Glomerular visceral epithelial cell (primary cell): ENCODE results near the gene CLMP.
"Not testable (repeated sequence)": the region's sequence is repeated elsewhere in the genome, so short reads cannot be mapped to it uniquely, and the experiment has no call there.

Experiments
- DNase-seq: peaks from one replicate; pipeline ENCODE4 v3.0.0-alpha.2; 2016; ENCODE audit errors: extremely low spot score

CLMP gene

DNA sequence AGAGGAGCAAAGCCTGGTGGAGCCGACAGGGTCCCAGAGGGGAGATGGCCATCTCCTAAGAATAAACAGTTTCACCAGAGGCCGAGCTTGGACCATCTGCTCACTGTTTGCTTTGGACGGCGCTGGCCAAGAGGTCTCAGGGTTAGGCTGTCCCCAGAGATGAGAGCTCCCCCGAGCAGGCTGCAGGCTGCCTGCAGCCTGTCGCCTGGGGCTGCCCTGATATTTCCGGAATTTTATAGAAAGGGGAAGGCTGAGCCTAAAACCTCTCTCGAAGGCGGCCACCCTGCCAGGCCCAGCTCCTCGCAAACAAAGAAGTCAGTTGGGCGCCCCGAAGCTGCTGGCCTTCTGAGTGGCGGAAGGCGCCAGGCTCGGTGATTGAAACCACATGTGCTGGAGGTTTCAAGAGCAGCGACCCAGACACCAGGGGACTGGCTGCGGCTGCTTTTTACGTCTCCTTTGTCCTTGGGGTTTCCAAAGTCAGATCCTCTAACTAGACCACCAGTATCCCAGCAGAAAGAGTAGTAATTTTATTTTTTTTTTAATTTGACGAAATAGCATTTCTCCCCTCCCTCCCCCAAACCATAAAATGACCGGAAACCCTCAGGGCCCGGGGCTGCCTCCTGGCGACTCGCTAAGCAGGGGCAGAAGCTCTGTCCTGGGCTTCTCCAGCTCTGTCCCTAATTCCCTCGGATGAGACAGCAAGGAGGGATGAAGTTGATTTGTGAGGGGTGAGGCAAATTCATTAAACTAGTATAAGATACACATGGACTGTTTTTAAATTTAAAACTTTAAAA, 57.4 kb downstream of the CLMP start:
- DNase-seq: no peak

DNA sequence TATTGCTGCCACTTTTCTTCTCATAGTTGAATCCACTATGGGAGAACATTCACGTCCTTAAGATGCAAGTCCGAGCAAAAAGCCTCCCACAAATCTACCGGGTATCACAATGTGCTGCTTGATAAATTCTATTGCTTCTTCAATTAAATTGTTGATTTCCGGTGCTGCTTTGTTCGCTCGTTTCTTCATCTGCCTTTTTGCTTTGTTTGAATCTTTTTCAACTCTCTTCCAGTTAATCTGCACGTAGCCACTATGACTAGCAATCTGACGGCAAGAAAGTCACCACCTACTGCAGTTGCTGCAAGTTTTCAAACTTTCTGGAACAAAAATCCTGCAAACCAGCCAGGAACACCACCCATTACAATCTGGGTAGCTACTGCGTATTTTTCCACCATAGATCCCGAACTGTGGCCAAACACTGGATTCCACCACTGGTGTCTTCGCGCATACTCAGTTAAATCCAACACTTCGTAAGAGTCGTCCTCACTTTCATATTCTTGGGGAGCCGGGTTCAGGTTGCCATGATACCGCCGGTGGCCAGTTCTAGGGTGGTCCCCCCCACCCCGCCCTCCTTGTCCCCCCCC, 59.1 kb downstream of the CLMP start:
- DNase-seq: no peak

DNA sequence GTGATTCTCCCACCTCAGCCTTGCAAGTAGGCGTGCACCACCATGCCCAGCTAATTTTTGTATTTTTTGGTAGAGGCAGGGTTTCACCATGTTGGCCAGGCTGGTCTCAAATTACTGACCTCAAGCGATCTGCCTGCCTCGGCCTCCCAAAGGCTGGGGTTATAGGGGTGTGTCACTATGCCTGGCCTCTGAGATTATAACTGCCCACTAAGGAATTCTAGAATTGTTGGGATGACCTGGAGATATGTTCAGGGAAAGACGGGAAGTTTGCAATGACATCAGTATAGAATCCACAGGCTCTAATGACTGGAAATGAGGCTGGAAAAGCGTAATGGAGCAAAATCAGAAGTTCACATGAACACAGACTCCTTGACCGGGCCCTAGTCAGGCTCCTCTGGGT, 62.2 kb downstream of the CLMP start:
- no peak for DNase-seq

DNA sequence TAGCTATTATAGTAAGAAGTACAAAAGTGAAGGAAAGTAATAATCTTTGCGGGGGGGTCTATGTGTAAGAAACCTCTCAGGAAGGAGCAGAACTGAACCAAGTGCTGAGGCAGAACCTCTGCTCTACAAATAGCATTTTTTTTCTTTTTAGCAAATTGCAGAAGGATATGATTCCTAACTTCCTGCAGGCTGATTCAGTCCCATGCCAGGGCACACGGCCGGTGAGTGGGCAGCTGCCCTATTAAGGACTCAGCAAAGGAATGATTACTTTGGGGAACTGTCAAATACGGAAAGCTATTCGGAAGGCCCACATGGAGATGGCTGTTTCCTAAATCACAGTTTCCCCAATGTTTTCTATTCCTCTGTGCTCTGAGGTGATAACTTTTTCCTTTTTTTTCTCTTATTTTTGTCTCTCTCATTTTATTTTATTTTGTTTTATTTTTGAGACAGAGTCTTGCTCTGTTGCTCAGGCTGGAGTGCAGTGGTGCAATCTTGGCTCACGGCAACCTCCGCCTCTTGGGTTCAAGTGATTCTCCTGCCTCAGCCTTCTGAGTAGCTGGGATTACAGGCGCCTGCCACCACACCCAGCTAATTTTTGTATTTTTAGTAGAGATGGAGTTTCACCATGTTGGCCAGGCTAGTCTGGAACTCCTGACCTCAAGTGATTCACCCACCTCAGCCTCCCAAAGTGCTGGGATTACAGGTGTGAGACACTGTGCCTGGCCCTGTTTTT, 62.8 kb downstream of the CLMP start:
- DNase-seq: not testable (repeated sequence)

DNA sequence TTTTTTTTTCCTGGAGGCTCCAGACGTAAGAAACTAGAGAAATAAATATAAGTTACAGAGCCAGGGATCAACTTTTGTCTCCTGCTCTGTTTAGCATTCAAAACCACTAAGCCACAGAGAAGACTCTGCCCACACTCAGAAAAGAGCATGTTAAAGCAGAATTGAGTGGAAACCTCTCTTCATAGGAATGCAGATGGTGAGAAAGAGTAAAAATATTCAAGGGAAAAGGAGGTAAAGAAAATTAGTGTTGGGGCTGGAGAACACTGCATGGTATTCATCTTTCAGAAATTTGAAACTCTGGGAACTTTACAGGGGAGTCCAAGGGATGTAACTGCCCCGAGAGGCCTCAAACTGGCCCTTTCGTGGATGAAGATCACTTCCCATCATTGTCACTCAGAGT, 65.1 kb downstream of the CLMP start:
- peak; percentile 34 for DNase-seq

DNA sequence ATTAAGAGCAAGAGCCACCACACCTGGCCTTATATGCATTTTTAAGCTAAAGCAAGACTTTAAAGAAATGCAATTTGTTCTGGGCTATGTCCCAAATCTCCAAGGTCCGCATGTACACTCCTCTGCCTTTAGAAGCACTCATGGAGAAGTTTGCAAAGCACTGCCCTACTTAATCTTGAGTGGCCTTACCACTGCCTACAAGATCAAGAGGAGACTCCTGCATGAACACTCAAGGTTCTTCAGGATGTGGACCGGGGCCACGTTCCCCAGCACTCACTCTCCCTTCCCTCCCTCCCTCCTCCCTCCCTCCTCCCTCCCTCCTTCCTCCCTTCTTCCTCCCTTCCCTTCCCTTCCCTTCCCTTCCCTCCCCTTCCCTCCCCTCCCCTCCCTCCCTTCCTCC, 69.9 kb downstream of the CLMP start:
- DNase-seq: no peak

DNA sequence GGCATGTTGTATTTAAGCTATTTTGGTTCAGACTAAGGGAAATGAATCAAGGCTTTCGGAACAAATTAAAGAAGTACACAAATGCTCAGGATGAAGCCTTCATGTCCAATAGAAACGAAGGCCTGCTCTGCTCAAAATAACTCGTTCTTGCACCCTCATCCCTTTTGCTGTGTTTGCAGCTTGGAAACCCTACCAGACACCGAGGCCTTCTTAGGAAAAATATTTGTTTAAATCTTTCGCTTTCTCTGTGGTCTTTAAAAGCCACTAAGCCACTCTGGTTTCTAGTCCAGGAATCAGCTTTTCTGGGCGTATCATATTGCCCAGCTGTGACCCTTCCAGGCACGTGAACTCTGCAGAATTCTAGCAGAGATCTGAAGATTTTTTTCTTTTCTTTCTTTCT, 72.2 kb downstream of the CLMP start:
- DNase-seq: no peak

DNA sequence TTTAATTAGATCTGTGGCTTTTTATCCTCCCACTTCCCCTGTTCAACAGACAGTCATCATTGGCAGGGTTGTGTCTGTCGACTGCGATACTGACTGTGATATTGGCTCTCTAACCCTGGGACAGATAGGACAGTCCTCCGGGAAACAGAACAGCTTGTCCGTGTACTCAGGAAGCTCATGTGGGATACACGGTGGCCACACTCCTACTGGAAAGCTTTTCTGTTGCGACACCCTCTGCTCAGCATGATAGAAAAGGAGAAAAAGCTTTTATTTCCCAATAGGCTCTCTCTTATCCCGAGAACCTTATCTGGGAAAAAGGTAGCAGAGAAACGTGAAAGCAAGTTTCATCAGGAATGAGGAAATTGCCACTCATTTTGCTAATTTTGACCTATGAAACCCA, 72.7 kb downstream of the CLMP start:
- DNase-seq: no peak

DNA sequence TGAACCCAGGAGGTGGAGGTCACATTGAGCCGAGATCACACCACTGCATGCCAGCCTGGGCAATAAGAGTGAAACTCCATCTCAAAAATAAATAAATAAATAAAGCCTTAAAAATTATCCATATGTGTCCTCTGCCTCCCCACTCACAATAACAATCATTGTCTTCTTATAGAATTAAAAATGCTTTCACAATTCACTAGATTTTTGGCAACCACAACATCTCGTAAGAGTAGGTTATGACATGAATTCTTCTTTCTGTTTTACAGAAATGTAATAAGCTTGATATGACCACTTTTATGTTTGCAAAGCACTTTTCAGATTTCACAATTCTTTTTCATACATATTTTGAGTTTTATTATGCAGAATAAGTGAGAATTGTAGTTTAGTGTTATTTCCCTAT, 78.6 kb downstream of the CLMP start:
- DNase-seq: no peak

DNA sequence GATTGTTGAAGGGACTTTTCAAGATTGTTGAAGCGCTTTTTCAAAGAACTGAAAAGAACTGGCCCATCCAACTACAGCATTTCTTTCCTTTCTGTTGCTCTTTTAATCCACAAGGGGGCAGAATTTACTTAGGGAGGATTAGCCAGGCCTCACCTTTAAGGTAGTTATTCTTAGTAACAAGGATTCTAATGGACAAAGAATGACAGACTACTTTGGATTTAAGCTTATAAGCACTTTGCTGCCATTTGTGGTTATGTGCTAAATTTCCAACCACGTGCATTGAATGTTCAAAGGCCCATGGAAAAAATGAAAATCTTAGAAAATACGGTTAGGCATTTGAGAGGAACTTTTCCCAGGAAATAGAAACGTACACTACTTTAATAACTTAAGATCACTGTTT, 83.6 kb downstream of the CLMP start:
- DNase-seq: peak; percentile 49

DNA sequence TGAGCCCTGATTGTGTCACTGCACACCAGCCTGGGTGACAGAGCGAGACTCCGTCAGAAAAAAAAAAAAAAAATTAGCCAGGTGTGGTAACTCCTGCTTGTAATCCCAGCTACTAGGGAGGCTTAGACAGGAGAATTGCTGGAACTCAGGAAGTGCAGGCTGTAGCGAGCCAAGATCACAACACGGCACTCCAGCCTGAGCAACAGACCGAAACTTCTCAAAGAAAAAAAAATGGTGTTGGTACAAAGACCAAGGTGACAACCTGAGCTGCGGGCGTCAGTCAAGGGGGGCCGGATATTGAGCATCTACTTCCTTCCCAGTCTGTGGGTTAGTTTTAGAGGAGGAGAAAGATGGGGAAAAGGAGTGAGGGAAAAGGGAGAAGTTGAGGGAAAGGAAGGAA, 84.7 kb downstream of the CLMP start:
- DNase-seq: no peak

DNA sequence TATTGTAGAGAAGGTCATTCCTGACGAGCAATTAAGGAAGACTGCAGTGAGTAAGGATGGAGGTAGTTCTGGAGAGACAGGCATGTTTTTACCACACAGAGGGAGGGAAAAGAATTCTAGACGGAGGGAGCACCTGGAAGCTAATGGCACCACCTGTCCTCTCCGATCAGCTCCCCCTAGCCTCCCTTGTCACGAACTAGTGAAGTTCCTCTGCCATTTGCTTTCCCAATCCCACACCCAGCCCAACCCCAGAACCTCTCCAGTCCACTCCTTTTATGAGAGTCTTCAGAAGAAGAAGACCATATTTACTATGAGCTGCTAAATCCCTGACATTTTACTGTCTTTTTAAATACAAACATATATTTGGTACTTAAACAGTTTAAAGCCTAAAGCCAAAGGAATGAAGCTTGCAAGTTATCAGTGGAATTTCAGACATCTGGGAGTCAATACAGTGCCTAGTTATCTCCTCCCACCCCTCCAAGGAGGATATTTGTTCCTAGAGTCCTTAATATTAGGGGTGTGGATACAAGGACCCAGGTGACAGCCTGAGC, 87.0 kb downstream of the CLMP start:
- no peak for DNase-seq

DNA sequence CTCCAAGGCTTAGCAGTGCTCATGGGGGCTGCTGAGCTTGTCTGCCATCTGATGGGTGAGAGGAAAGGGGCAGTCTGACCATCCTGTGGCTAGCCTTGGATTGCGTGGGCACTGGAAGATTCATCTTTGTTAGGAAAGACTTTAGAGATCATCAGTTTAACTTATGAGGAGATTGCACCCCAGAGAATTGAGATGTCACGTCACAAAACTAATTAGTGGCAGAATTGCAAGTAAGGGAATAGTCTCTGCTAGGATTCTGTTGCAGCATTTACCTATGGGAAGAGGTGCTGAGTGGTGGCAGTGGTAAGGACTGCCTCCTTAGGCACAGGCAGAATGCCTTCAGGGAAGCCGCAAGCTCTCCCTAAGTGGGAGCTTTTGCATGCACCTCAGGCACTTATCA, 90.4 kb downstream of the CLMP start:
- DNase-seq: no peak

DNA sequence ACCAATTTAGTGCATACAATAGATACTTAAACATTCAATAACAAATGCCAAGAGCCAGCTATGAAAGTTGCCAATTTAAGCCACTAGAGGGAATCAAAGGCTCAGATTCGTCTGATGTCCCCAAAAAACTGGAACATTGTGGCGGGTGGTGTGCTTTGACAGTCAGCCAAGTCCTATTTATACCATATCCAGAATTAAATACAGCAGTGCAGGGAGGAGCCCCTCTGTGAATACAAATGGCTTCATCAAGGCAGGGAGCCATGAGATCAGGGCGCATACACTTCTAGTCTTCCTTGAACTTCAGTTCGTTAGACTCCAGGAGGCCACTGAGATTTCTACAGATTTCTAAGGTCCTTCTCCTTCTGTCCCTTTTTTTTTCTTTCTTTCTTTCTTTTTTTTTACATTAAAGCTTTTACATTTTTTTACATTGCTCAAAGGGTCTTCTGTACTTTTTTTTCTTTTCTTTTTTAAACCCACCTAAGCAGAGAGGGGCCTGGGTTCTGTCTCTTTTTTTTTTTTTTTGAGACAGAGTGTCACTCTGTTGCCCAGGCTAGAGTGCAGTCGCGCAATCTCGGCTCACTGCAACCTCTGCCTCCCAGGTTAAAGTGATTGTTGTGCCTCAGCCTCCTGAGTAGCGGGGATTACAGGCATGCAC, 91.6 kb downstream of the CLMP start:
- peak; percentile 44 for DNase-seq

DNA sequence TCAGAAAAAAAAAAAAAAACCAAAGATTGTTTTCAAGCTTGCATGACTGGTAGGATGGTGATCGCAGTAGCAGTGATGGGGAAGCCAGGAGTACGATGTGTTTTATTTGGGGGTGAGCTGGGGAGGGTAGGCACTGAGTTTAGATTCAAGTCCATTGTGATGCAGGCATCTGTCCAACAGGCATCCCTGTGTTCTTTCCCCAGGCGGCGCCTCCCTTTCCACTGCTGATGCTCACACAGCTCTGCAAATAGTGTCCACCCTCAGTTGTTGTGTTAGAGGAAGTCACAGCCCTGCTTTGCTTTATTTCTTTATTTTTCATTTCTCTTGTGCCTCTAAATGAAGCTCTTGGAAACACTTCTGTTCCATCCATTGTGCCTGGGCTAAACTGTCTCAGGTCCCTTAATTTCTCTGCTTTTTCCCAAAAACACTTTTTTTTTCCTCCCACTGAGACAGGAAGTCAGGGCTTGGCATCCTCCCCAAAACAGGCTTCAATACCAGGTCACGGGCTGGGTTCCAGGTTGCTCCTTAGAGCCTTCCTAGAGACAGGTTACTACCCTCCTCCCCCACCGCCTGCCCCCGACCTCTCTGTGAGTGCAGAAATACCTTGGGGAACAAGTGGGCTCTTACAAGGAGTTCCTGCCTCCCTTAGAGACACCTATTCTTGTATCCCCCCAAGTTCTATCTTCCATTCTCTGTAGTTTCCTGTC, 94.5 kb downstream of the CLMP start:
- no peak for DNase-seq

DNA sequence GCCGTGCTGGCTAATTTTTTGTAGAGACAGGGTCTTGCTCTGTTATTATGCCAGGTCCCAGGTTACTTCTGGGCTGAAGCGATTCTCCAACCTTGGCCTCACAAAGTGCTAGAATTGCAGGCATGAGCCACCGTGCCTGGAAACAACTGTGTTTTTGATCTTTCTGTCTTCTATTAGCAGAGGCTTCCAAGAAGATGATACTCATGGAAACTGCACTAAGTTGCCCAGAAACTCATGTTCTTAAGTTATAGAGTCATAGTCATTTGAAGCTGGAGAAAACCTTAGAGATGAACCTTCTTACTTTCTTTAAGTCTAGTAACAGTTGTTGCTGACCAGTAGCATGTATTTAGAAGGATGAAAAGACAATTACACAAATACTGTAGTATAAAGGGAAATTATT, 96.1 kb downstream of the CLMP start:
- DNase-seq: no peak

DNA sequence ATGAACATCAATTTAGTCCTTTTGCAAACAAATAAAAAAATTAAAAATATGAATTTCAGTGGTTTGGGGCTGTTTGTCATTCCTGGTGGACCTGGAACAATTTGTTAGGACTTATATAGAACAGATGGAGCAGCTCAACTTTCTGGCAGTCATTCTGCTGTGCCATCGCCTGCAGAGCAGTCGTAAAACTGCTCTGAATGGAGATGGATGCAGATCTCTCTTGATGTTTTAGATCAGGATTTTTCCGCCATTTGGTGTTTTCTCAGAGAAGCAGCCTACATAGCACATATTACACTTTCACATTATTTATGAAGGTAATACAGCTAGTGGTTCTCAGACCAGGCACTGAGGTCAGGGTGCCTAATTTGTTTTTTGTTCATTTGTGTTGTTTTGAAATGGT, 101.3 kb downstream of the CLMP start:
- DNase-seq: no peak

DNA sequence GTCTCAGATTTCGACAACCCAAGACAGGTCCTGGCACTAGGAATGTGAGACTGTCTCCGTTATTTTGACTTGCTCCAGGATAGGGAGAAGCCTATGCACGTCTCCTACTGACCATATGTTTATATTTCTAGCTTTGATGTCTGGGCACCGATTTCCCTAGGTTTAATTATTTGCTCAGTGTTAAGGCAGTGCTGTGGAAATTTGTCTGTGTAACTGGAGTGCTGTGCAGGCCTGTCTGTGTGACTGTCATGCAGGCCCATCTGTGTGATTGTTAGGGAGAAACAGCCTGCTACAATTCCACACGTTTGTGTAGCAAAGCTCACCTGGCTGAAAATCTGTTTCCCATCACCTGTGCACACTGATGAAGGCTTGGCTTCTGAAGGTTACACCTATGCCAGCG, 103.5 kb downstream of the CLMP start:
- DNase-seq: no peak

DNA sequence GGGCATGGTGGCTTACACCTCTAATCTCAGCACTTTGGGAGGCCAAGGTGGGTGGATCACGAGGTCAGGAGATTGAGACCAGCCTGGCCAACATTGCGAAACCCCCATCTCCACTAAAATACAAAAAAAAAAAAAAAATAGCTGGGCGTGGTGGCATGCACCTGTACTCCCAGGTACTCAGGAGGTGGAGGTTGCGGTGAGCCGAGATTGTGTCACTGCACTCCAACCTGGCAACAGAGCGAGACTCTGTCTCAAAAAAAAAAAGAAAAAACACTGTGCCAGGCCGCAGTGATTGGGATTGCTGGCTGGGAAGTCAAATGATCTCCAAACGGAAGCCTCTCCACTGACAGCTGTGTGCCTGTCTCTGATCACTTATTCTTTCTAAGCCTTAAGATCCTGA, 104.9 kb downstream of the CLMP start:
- DNase-seq: not testable (repeated sequence)

DNA sequence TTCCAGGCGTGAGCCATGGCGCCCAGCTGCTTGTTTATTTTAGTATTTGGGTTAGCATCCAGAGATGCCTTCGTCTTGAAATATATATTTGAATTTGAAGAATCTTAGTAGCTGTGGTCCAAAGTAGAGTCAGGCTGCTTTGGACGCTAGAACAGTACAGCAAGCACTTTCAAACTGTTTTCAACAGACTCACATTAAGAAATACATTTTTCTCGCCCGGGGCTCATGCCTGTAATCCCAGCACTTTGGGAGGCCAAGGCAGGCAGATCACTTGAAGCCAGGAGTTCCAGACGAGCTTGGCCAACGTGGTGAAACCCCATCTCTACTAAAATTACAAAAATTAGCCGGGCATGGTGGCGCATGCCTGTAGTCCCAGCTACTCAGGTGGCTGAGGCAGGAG, 106.2 kb downstream of the CLMP start:
- DNase-seq: not testable (repeated sequence)

DNA sequence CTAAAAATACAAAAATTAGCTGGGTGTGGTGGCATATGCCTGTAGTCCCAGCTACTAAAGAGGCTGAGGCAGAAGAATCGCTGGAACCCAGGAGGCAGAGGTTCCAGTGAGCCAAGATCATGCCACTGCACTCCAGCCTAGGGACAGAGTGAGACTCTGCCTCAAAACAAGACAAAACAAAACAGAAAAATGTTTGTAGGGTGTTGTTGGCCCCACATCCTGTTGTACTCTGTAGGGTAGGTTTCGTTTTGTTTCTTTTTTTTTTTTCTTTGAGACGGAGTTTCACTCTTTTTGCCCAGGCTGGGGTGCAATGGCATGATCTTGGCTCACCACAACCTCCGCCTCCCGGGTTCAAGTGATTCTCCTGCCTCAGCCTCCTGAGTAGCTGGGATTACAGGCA, 107.4 kb downstream of the CLMP start:
- DNase-seq: not testable (repeated sequence)

DNA sequence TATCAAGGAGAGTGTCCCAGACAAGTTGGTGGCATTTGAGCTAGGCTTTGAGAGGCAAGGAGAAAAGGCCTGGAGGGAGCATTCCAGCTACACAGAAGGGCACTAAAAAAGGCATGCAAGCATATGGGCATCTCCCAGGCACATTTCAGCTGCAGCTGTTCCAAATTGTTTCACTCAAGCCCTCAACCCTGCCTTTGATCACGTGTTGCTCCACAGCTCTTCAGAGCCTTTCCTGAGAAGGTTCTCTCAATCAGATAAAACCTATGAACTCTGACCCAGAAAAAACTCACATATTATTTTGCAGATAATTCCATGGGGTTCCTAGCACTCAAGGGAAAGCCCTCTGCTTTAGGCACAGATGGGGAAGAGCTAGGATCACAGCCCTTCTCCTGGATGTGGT, 108.7 kb downstream of the CLMP start:
- DNase-seq: no peak
